Upper lobe of left lung (tissue), 4 donors: Measurements from ENCODE around the gene GRAP.

Experiments used
- CTCF ChIP-seq, 6 experiments: fragments of 450-650 bp in 4 of 6; fragments of 200-600 bp in 2 of 6; sonication (generic) in 2 of 6; IDR thresholded peaks; one replicate each; pipeline ENCODE4 v1.5.1; 2016 to 2019; ENCODE audit warnings: antibody characterized with exemption in 6 of 6
- EP300 ChIP-seq, 4 donors: sonication (generic); formaldehyde crosslinking; IDR thresholded peaks; one replicate each; pipeline ENCODE4 v1.5.1; 2017; ENCODE audit warnings: antibody characterized with exemption in 4 of 4, control low read depth in 2 of 4
- POLR2A ChIP-seq, 4 donors: fragments of 450-650 bp; IDR thresholded peaks; one replicate each; pipeline ENCODE4 v1.5.1; 2016 to 2017; ENCODE audit warnings: antibody characterized with exemption in 4 of 4, mild to moderate bottlenecking in 2 of 4

GRCh38 chr17:19005137-19005773 is 41.5 kb downstream of the GRAP start:
- no peak for TF ChIP-seq CTCF (IDR thresholded peaks at IDR 0.05)
- TF ChIP-seq POLR2A (IDR thresholded peaks at IDR 0.05): no peak
- TF ChIP-seq EP300 (IDR thresholded peaks at IDR 0.05): no peak
